AG04449 (cell line): Measurements from ENCODE around the gene IPMK.
"Not testable (repeated sequence)": the region's sequence is repeated elsewhere in the genome, so short reads cannot be mapped to it uniquely, and the experiment has no call there.

Experiments used
- CTCF ChIA-PET: fragments of 350-600 bp; formaldehyde crosslinking; extraction: SDS; loops from one replicate; lab custom pipeline; 2021; ENCODE audit warnings: antibody characterized with exemption; lab: Yijun Ruan, JAX
- POLR2A ChIA-PET: fragments of 400-600, 350-600 bp; formaldehyde crosslinking; extraction: SDS; loops from one replicate; lab custom pipeline; 2020; ENCODE audit warnings: antibody characterized with exemption, inconsistent platforms; lab: Yijun Ruan, JAX
- DNase-seq: peaks from one replicate; pipeline ENCODE4 v3.0.0-alpha.2; 2010; ENCODE audit warnings: low read depth, low spot score
- H3K4me3 ChIP-seq: 2 replicates; pipeline ENCODE4 v1.5.1; 2011; ENCODE audit warnings: low read depth, mild to moderate bottlenecking, control low read depth, low read length
- TF ChIP-seq, protein P1 (sequence below): IDR thresholded peaks from one replicate; pipeline ENCODE4 v1.5.1; 2011; ENCODE audit warnings: mild to moderate bottlenecking, moderate library complexity, low read length, control low read depth, inconsistent platforms; ENCODE audit not compliant: insufficient read depth; ENCODE audit errors: missing control alignments

The IPMK gene

DNA sequence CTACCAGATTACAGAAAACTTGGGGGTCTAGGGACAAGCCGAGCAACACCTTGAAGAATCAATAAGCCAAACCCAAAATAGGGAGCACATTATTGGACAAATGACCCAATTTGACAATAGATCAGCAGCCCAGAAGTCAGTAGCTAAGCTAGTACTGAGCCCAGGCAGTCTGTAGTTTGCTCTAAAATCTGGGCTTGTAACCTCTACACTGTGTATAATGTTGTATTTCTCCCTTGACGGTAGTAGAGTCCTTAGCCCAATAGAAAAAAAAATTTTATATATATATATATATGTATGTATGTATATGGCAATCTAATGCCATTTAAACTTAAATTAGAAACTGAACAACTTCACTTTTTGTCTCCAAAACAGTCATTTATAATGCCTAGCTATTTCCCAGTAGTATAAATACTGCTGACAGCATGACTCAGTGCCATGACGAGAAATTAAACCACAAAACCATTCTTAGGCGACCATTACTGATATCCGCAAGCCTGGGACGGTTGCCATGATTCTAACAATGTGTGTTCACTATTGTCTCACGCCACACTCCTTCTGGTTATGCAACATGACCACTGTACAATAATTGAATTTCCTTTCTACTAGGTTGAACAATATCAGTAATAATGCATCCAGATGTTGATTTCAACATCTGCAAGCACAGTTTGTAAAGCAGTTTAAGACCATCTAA lies 110.5 kb downstream of the IPMK start:
- POLR2A ChIA-PET: no interaction called here

DNA sequence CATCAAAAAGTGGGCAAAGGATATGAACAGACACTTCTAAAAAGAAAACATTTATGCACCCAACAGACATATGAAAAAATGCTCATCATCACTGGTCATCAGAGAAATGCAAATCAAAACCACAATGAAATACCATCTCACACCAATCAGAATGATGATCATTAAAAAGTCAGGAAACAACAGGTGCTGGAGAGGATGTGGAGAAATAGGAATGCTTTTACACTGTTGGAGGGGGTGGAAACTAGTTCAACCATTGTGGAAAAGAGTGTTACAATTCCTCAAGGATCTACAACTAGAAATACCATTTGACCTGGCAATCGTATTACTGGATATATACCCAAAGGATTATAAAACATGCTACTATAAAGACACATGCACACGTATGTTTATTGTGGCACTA lies 111.8 kb downstream of the IPMK start:
- DNase-seq, H3K4me3 ChIP-seq, POLR2A ChIA-PET: not testable (repeated sequence)
- CTCF ChIA-PET: interaction anchor here (1.3 kb wide), 1 partner anchor 112 kb away, joined by 3 read pairs; no protein-coding TSS in a partner anchor

More for the DNA sequence above, 110.5 kb downstream of the IPMK start:
- H3K4me3 ChIP-seq: no peak overlapping the region
- DNase-seq: peak; percentile 72
- CTCF ChIA-PET: interaction anchor here (0.9 to 1.5 kb wide), 2 partner anchors 20 to 135 kb away, joined by 4 to 6 read pairs; no protein-coding TSS in a partner anchor
- TF ChIP-seq, protein P1, sequence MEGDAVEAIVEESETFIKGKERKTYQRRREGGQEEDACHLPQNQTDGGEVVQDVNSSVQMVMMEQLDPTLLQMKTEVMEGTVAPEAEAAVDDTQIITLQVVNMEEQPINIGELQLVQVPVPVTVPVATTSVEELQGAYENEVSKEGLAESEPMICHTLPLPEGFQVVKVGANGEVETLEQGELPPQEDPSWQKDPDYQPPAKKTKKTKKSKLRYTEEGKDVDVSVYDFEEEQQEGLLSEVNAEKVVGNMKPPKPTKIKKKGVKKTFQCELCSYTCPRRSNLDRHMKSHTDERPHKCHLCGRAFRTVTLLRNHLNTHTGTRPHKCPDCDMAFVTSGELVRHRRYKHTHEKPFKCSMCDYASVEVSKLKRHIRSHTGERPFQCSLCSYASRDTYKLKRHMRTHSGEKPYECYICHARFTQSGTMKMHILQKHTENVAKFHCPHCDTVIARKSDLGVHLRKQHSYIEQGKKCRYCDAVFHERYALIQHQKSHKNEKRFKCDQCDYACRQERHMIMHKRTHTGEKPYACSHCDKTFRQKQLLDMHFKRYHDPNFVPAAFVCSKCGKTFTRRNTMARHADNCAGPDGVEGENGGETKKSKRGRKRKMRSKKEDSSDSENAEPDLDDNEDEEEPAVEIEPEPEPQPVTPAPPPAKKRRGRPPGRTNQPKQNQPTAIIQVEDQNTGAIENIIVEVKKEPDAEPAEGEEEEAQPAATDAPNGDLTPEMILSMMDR: no peak

GRCh38 chr10:58153751-58154150 lies 113.9 kb downstream of the IPMK start:
- DNase-seq: no peak
- CTCF ChIA-PET: interaction anchor here (1.4 to 1.7 kb wide), 4 partner anchors 89 to 574 kb away, joined by 4 to 8 read pairs (median 5); no protein-coding TSS in a partner anchor
- TF ChIP-seq, protein P1: no peak
- H3K4me3 ChIP-seq: no peak overlapping the region
- POLR2A ChIA-PET: no interaction called here

- TF ChIP-seq, protein P1: peak; percentile 49
- ChIA-PET CTCF (interaction anchor here (0.8 to 1.8 kb wide), 14 partner anchors 10 to 815 kb away, joined by 3 to 11 read pairs (median 4); no protein-coding TSS in a partner anchor), POLR2A (no interaction called here)
- no peak overlapping the region for H3K4me3 ChIP-seq
- no peak for DNase-seq
Measured at GRCh38 chr10:58152673-58153263, 114.9 kb downstream of the IPMK start.

- CTCF ChIA-PET: interaction anchor here (1.5 to 1.6 kb wide), 2 partner anchors 493 to 814 kb away, joined by 3 to 5 read pairs; no protein-coding TSS in a partner anchor
- DNase-seq: no peak
- TF ChIP-seq, protein P1: no peak
- POLR2A ChIA-PET: no interaction called here
- no peak overlapping the region for H3K4me3 ChIP-seq
Measured at GRCh38 chr10:58150290-58150689, 117.4 kb downstream of the IPMK start.

DNA sequence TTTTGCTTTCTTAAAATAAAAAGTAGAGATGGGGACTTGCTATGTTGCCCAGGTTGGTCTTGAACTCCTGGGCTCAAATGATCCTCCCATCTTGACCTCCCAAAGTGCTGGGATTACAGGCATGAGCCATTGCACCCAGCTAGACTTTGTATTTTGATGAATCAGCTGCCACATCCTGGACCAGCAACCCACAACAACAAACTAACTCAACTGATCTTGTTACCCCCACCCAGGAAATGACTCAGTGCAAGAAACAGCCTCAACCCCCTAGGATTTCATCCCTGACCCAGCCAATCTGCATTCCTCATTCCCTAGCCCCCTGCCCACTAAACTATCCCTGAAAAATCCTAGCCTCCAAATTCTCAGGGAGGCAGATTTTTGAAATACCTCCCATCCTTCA lies 123.8 kb downstream of the IPMK start:
- no peak for DNase-seq
- no peak overlapping the region for H3K4me3 ChIP-seq
- ChIA-PET POLR2A (no interaction called here), CTCF (interaction anchor here (1.4 kb wide), 1 partner anchor 9 kb away, joined by 7 read pairs; no protein-coding TSS in a partner anchor)
- TF ChIP-seq, protein P1: no peak
